Measurements from ENCODE around the gene RCC2.
A peak's percentile ranks its signal among the peaks of the same experiment; 100 is the strongest.
"Not testable (repeated sequence)": the region's sequence is repeated elsewhere in the genome, so short reads cannot be mapped to it uniquely, and the experiment has no call there.

The RCC2 gene

DNA sequence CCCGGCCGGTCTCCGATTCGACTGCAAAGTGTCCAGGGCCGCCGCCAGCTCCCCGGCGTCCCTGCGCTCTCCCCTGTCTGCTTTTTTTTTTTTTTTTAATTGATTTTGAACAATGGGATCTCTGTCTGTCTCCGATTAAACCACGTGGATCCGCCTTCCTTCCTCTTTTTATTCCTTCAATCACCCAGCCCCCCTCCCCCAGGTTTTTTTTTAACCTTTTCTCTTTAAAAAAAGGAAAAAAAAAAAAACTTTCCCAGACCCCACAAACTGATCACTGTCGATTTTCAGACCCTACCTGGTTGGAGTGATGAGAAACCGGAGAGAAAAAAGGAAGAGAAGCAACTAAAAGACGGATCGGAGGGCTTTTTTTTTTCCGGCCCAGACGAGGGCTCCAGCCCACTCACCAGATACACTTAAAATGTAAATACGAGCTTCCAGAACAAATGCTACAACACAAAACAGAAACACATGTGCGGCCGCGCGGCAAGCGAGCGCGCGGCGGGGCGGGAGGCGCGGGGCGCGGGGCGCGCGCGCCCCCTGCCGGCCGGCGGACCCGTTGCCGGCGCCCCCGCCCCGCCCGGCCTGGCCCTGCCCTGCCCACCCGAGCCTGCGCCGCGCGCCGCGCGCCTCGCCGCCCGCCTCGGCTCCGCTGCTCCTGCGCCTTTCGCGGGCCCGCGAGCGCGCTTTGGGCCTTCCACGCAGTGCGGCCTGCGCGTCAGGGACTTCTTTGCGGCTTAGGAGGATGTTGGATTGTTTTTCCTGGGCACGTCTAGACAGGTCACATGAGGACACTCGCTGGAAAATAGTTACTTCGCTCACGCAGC is at the start of gene RCC2:
Gene RCC2, minus strand, starts transcription at position 428 of the 824 bp plus-strand sequence. CDS start 1,163 bp downstream, outside the sequence.
- DNase-seq, result peak; percentile 53

DNA sequence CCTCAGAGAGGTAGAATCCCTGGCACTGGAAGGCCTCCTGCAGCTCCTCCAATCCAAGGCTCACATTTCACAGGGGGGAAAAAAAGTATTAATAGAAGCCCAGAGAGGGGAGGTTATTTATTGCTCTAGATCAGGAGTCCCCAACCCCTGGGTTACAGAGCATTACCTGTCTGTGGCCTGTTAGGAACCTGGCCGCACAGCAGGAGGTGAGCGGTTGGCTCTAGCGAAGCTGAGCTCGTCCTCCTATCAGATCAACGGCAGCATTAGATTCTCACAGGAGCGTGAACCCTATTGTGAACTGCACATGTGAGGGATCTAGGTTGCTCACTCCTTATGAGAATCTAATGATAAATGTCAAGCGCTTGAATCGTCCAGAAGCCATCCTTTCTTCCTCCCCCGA is 46.8 kb upstream of the RCC2 start:
- no peak for DNase-seq

DNA sequence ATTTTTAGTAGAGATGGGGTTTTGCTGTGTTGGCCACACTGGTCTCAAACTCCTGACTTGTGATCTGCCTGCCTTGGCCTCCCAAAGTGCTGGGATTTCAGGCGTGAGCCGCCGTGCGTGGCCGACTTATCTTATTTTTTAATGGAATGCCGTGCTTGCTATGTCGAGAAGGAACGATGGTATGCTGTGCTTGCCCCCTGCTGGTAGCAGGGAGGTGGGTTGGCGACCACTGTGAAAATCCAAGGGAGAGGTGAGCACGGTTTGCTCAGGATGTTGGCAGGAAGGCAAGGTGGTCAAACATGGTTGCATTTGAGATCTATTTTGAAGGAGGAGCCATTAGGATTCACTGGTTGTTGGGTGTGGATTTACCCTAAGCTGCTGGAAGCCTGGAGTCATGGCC is 45.8 kb upstream of the RCC2 start:
- no peak for DNase-seq

DNA sequence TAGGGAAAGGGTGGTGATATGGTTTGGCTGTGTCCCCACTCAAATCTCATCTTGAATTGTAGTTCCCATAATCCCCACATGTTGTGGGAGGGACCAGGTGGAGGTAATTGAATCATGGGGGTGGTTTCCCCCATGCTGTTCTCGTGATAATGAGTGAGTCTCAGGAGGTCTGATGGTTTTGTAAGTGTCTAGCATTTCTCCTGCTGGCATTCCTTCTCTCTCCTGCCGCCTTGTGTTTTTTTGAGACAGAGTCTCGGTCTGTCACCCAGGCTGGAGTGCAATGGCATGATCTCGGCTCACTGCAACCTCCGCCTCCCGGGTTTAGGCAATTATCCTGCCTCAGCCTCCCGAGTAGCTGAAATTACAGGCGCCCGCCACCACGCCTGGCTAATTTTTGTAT is 42.5 kb upstream of the RCC2 start:
- not testable (repeated sequence) for DNase-seq

DNA sequence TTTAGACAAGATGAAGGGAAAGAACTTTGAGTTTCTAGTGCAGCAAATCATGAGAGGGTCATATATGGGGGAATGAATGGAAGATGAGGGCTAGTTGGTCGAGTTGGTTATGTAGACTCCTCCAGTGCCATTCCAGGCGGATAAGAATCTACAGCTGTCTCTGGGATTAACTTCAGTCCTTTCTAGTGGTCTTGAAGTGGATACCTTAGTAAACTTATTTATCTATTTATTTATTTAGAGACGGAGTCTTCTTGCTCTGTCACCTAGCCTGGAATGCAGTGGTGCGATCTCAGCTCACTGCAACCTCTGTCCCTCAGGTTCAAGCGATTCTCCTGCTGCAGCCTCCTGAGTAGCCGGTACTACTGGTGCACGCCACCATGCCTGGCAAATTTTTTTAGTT is 41.4 kb upstream of the RCC2 start:
- DNase-seq, result no peak

DNA sequence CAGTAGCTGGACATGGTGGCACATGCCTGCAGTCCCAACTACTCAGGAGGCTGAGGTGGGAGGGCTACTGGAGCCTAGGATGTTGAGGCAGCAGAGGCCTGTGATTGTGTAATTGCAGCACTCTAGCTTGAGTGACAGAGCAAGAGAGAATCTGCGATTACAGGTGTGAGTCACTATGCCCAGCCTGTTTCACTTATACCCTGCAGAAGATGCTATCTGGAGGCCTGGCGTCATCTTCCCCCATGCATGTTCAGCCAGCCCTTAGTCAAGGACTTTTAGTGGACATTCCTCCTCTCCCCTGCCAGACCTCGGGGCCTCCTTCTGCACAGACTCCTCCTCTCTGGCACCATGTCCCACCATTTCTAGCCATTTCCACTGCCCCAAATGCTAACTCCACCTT is 36.3 kb upstream of the RCC2 start:
- no peak for DNase-seq

DNA sequence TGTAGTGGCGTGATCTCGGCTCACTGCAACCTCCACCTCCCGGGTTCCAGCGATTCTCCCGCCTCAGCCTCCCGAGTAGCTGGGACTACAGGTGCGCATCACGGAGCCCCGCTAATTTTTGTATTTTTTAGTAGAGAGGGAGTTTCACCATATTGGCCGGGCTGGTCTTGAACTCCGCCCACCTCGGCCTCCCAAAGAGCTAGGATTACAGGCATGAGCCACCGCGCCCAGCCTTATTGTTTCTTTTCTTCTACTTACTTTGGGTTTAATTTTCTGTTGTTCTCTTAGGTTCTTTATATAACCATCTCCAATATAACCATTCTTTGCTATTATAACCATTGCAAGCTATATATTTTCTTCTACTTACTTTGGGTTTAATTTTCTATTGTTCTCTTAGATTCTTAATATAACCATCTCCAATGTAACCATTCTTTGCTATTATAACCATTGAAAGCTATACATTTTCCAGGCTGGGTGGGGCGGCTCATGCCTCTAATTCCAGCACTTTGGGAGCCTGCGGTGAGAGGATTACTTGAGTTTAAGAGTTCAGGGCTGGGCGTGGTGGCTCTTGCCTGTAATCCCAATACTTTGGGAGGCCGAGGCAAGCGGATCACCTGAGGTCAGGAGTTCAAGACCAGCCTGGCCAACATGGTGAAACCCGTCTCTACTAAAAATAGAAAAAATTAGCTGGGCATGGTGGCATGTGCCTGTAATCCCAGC is 35.5 kb upstream of the RCC2 start:
- not testable (repeated sequence) for DNase-seq

DNA sequence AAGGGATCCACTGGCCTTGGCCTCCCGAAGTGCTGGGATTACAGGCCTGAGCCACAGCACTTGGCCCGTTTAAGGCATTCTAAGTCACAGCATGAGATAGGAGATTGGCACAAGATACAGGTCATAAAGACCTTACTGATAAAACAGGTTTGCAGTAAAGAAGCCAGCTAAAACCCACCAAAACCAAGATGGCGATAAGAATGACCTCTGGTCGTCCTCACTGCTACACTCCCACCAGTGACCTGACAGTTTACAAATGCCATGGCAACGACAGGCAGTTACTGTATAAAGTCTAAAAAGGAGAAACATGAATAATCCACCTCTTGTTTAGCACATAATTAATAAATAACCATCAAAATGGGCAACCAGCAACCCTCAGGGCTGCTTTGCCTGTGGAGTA is 33.3 kb upstream of the RCC2 start:
- no peak for DNase-seq

DNA sequence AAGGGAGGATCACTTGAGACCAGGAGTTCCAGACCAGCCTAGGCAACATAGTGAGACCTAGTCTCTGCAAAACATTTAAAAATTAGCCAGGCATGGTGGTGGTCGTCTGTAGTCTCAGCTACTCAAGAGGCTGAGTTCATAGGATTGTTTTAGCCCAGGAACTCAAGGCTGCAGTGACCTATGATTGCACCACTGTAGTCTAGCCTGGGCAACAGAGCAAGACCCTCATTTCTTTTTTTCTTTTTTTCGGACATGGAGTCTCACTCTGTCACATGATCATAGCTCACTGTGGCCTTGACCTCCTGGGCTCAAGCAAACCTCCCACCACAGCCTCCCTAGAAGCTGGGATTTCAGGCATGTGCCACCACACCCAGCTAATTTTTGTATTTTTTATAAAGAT is 31.9 kb upstream of the RCC2 start:
- no peak for DNase-seq

DNA sequence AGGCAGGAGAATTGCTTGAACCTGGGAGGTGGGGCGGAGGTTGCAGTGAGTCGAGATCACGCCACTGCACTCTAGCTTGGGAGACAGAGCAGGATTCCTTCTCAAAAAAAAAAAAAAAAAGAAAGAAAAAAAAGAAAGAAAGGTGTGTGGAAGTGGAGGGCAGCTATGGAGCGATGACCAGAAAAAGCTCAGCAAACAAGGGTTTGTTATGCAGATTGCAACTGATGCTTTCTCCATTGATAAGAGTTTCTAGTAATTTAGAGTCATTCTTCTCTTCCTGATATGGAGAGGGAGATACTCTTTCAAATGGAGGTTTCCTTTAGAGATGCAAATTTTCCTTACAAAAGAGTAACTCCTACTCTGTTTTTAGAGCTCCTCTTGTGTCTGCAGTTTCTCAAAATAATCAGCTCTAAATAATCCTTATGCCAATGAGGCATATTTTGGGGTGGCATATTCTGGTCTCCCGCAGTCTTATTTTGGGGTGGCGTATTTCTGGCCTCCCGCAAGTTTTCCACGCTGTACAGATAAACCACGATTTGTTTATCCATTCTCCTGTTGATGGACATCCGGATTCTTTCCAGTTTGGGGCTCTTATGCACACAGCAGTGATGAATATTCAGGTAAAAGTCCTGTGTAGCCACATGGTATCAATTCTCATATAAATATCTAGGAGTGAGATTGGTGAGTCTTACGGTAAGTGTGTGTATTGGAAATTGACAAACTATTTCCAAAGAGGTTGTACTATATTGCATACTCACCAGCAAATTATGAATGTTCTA is 30.7 kb upstream of the RCC2 start:
- no peak for DNase-seq

DNA sequence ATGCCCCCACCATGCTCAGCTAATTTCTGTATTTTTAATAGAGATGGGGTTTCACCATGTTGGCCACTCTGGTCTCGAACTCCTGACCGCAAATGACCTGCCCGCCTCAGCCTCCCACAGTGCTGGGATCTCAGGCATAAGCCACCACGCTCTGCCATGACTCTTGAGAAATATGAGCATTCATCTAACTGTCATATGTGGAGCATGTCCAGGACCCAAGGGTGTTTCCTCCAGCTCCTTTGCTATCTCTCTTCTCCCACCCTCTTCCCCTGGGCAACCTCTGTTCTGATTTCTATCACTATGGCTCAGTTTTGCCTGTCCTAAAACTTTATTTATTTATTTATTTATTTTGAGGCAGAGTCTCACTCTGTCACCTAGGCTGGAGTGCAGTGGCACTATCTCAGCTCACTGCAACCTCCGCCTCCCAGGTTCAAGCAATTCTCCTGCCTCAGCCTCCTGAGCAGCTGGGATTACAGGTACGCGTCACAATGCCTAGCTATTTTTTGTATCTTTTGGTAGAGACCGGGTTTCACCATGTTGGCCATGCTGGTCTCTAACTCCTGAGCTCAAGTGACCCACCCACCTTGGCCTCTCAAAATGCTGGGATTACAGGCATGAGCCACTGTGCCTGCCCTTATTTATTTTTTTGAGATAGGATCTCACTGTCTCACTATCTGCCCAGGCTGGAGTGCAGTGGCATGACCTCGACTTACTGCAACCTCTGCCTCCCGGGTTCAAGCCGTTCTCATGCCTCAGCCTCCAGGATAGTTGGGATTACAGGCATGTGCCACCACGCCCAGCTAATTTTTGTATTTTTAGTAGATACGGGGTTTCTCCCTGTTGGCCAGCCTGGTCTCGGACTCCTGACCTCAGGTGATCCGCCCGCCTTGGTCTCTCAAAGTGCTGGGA is 29.1 kb upstream of the RCC2 start:
- DNase-seq, result not testable (repeated sequence)

DNA sequence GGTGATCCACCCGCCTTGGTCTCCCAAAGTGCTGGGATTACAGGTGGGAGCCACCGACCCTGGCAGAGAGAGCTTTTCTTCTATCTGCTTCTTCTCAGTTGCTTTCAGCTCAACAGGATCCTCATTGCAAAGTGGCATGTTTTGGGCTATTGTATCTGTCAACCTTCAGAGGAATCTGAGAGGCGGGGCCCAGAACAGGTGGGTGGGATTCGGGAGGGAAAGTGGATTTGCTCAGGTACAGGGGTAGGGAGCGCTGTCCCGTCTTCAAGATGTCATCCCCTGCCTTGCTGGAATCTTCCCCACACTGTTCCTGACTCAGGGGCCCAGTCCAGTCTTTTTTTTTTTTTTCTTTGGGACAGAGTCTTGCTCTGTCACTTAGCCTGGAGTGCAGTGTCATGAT is 26.9 kb upstream of the RCC2 start:
- no peak for DNase-seq

DNA sequence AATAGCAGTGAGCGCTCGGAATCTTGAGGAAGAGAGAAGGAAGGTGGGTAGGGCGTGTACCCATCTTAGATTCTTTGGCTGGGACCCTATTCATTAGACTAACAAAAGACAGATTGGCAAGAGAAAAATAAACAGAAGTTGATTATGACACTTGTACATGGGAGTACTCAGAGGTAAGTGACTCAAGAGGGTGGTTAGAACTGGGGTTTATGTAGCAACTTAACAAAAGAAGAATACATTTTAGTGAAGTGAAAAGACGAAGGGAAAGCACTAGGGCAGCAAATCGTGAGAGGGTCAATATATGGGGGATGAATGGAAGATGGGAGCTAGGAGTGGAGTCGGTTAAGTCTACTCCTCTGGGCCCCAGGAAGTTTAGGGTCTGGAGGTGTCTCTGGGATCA is 25.8 kb upstream of the RCC2 start:
- no peak for DNase-seq

DNA sequence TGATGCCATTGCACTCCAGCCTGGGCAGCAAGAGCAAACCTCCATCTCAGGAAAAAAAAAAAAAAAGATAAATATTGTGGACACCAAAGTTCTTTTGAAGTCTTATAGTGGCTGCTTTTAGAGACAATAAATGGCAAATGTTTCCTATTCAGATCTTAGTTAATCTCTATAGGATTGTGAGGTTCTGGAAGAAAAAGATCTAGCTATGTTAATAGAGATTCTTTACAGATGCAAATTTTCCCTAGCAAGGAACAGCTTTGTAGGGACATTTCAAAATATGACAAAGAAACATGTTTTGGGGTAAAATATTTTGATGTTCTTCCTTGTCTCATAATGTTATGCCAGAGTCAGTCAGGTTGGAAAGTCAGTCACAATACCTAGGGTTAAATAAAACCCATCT is 24.5 kb upstream of the RCC2 start:
- no peak for DNase-seq

DNA sequence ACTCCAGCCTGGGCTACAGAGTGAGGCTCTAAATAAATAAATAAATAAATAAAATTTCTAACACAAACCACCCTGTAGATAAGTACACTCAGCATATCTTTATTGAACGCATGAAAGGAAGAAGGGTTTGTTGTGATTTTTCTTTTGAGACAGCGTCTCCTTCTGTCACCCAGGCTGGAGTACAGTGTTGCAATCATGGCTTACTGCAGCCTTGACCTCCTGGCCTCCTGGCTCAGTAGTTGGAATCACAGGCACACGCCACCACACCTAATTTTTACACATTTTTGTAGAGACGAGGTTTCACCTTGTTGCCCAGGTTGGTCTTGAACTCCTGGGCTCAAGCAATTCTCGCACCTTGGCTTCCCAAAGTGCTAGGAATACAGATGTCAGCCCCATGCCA is 23.2 kb upstream of the RCC2 start:
- DNase-seq, result no peak

DNA sequence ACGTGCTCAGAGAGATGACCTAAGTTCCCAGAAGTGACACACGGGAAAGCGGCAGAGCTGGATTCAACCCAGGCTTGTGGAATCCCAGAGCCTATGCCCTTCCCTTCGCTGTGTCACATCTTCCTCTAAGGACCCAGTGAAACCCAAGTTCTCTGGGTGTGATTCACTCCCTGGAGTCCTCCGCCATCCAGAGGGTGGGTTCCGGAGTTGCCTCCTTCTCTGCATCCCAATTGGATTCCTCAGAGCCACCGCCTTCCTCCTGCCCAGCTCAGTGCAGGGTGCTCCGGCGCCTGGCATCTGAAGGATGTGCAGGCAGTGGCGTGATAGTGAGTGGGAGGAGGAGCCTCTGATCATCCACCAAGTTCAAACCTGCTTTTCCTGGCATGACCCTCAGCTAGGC is 20.7 kb upstream of the RCC2 start:
- no peak for DNase-seq

DNA sequence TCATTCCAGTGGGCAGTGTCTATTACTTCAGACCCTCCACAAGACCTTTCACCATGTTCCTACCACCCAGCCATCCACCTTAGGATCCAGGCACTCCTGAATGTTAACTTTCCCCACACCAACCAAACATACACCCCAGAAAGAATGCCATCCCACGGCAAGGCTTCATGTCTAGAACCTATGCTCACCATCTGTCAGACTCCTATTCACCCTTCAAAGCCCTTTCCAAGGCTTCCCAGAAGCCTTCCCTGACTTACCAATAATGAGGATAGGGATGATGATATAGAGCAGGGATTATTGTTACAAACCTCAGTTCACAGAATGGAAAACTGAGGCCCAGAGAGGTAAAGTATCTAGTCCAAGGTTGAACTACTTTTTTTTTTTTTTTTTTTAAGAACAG is 19.3 kb upstream of the RCC2 start:
- no peak for DNase-seq

DNA sequence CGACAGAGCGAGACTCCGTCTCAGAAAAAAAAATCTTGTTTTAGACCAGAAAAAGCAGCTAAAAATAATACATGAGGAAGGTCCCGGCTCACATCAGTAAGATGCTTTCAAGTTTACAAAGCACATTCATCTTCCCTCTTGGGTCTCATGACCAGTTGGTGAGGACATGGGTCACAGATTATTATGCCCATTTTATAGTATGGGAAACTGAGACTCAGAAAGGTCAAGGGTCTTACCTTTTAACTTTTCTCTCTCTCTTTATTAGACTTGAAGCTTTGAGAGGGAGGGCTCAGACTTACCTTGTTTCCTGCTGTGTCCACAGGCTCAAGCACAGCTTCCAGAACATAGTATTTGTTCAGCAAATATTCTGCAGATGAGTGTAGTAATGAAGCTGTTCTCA is 13.2 kb upstream of the RCC2 start:
- no peak for DNase-seq

DNA sequence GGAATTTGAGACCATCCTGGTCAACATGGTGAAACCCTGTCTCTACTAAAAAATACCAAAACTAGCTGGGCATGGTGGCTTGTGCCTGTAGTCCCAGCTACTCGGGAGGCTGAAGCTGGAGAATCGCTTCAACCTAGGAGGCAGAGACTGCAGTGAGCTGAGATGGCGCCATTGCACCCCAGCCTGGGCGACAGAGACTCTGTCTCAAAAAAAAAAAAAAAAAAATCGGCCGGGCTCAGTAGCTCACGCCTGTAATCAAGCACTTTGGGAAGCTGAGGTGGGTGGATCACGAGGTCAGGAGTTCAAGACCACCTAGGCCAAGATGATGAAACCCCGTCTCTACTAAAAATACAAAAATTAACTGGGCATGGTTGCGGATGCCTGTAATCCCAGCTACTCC is 12.7 kb upstream of the RCC2 start:
- DNase-seq, result not testable (repeated sequence)

DNA sequence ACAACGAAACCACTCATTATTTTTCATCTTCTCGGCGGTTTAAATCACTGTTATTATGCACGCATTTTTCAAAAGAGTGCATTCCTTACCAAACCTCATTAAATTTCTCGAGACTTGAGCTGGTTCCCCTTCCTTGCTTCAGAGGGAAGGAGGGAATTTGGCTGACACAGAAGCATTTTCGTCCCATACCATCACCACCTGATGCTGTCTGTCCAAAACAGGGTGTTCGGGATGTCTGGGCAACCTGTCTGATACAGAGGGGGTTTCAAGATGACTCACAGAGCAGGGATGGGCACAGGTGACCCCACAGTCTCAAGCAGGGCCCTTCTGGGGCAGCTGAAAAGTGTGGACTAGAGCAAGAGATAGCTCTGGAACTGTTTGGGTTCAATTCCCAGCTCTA is 12.3 kb upstream of the RCC2 start:
- no peak for DNase-seq

DNA sequence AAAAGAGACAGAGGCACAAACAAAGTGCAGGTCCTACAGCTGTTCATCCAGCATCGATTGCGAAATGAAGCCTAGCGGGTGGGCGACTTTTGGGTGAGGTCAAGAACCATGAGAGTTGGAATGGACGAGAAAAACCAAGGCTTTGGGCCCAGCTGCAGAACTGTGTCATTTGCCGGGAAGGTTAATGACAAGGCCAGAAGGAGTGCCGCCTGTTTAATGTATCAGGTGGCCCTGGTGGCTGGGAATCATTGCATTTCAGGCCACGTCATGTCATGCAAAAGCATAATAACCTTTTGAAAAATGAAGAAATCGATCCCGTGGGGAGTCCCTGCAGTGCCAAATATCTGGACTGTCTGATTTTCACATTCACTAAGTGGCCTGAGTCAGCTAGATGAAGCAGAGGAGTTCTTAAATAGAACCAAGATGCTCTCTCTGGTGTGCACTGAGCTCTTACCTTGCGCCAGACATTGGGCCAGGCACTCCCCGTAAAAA is 8.1 kb upstream of the RCC2 start:
- DNase-seq, result no peak

DNA sequence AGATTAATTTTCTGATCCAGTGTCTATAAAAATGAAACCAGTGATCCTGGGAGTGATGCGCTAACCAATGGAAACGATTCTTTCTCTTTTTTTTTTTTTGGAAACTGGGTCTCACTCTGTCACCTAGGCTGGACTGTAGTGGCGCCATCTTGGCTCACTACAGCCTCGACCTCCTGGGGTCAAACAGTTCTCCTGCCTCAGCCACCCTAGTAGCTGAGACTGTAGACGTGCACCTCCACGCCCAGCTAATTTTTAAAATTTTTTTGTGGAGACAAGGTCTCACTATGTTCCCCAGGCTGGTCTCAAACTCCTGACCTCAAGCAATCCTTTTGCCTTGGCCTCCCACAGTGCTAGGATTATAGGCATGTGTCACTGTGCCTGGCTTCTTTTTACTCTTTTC is 3.4 kb upstream of the RCC2 start:
- no peak for DNase-seq

DNA sequence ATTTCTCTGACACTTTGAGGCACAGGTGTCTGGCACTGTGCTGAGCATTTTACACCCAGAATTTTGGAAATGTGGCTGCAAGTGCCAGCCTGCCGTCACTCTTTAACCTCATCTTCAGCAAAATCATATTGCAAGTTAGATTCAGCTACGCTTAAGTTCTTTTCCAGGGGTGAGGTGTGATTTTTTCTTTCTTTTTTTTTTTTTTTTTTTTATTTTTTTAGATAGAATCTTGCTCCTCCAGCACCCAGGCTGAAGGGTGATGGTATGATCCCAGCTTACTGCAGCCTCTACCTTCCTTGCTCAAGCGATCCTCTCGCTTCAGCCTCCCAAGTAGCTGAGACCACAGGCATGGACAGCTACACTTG is 2.5 kb upstream of the RCC2 start:
- no peak for DNase-seq

Data from GF-D8 (cell line).